ENCODE data around the gene RGL2. TPM values are rescaled to one million over a fixed set of nuclear protein-coding genes. Genes with fewer than 3 reads are reported as not detected.
A peak's percentile ranks its signal among the peaks of the same experiment; 100 is the strongest.

RGL2 gene
- total and polyA plus RNA-seq, 2 donors (not counting 1 experiment from before 2014, with no cell fraction given), result 98.5 to 133 TPM

GRCh38 chr6:33250731-33251130 is 48.0 kb downstream of the RGL2 start:
- ChIA-PET POLR2A (interaction anchor here (0.5 to 0.6 kb wide), 3 partner anchors 20 to 355 kb away, joined by 3 to 5 read pairs (median 5); no protein-coding TSS in a partner anchor), CTCF (interaction anchor here (0.7 to 6.0 kb wide), 6 partner anchors 19 to 250 kb away, joined by 3 to 80 read pairs (median 12); partner anchors contain the start of gene B3GALT4)
- DNase-seq (peak; percentile 22), ATAC-seq (ENCODE audit: low read depth) (no peak)
- H3K4me3 ChIP-seq (ENCODE audit: control extremely low read depth in 1 of 5, extremely low read depth in 1 of 5, insufficient read depth in 1 of 5, low read depth in 2 of 5, low read length in 4 of 5), result no peak overlapping the region
- intact Hi-C loops (cut with micrococcal nuclease), result no loop called here
- peaks cover 0 to 9% of the 10 kb centered on the region in 2 experiments for H3K36me3 ChIP-seq (replicated peaks in 1 of 2; ENCODE audit: control extremely low read depth in 1 of 2, control insufficient read depth in 1 of 2, extremely low read depth in 1 of 2, insufficient read depth in 2 of 2, low read length in 1 of 2)
- H3K27ac ChIP-seq (ENCODE audit: low read length in 2 of 2), result no peak overlapping the region
- H3K9me3 ChIP-seq (ENCODE audit: control extremely low read depth in 1 of 3, control insufficient read depth in 2 of 3, insufficient read depth in 1 of 3, low read length in 2 of 3), result no peaks in the 10 kb centered on the region
- peak overlapping the region; percentile 97 for H3K27ac Mint-ChIP-seq
- no peaks in the 10 kb centered on the region for H3K9me3 Mint-ChIP-seq (ENCODE audit: insufficient read depth)
- H2AFZ ChIP-seq (ENCODE audit: insufficient read depth, low read depth, low read length, poor library complexity, severe bottlenecking), result no peak overlapping the region
- H3K9ac ChIP-seq (ENCODE audit: low read length), result no peak overlapping the region
- H4K20me1 ChIP-seq (ENCODE audit: control insufficient read depth, insufficient read depth, low read length, poor library complexity, severe bottlenecking), result no peaks in the 10 kb centered on the region
- H3K27me3 Mint-ChIP-seq, result peaks cover 4% of the 10 kb centered on the region
- peaks cover 12 to 24% of the 10 kb centered on the region in 2 donors for H3K4me1 ChIP-seq (ENCODE audit: control insufficient read depth in 2 of 2, insufficient read depth in 2 of 2, low read length in 2 of 2)
- peaks cover 0 to 4% (median 0%) of the 10 kb centered on the region in 4 experiments for H3K27me3 ChIP-seq (replicated peaks in 1 of 4; ENCODE audit: control extremely low read depth in 1 of 4, control insufficient read depth in 3 of 4, insufficient read depth in 4 of 4, low read length in 3 of 4)
- no peak overlapping the region for H3K4me2 ChIP-seq (replicated peaks; ENCODE audit: low read depth, low read length, poor library complexity, severe bottlenecking)
- WGBS (ENCODE audit: insufficient coverage), result over 99% methylated on average over 13 of the region's 13 CpGs
- peak overlapping the region; percentile 97 for H3K4me3 Mint-ChIP-seq
- TF ChIP-seq, protein P1, sequence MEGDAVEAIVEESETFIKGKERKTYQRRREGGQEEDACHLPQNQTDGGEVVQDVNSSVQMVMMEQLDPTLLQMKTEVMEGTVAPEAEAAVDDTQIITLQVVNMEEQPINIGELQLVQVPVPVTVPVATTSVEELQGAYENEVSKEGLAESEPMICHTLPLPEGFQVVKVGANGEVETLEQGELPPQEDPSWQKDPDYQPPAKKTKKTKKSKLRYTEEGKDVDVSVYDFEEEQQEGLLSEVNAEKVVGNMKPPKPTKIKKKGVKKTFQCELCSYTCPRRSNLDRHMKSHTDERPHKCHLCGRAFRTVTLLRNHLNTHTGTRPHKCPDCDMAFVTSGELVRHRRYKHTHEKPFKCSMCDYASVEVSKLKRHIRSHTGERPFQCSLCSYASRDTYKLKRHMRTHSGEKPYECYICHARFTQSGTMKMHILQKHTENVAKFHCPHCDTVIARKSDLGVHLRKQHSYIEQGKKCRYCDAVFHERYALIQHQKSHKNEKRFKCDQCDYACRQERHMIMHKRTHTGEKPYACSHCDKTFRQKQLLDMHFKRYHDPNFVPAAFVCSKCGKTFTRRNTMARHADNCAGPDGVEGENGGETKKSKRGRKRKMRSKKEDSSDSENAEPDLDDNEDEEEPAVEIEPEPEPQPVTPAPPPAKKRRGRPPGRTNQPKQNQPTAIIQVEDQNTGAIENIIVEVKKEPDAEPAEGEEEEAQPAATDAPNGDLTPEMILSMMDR (IDR thresholded peaks at IDR 0.05), result no peak
- TF ChIP-seq EZH2 (IDR thresholded peaks at IDR 0.05; ENCODE audit: borderline replicate concordance, insufficient read depth, low read depth, low read length, poor library complexity, severe bottlenecking), result no peak
- peaks cover 9% of the 10 kb centered on the region for H3K79me2 ChIP-seq (ENCODE audit: control insufficient read depth, insufficient read depth, low read length)
- peaks cover 31% of the 10 kb centered on the region for H3K4me1 Mint-ChIP-seq

Measured in B cell (primary cell).